T-helper 2 cell treated with Interferon-gamma antibody and Interleukin-4, amounts not matched to agents 5 μg/mL and 100 μg/mL, for 36 hours (primary cell): ENCODE data around the gene KCND3.

ENCODE experiments used
- DNase-seq: peaks from one replicate; pipeline ENCODE4 v3.0.0; 2021; ENCODE audit warnings: low spot score
- H3K27ac Mint-ChIP-seq: one replicate; pipeline ENCODE4 v1.8.0; 2021; ENCODE audit warnings: mild to moderate bottlenecking, mixed read lengths
- H3K27me3 Mint-ChIP-seq: one replicate; pipeline ENCODE4 v1.8.0; 2021; ENCODE audit warnings: low read depth, mixed read lengths
- H3K36me3 Mint-ChIP-seq: one replicate; pipeline ENCODE4 v1.8.0; 2021; ENCODE audit warnings: low read depth, mixed read lengths
- H3K4me1 Mint-ChIP-seq: one replicate; pipeline ENCODE4 v1.8.0; 2021; ENCODE audit warnings: low read depth, mixed read lengths
- H3K4me3 Mint-ChIP-seq: one replicate; pipeline ENCODE4 v1.8.0; 2022; ENCODE audit warnings: mild to moderate bottlenecking, moderate library complexity, mixed read lengths
- H3K9me3 Mint-ChIP-seq: one replicate; pipeline ENCODE4 v1.8.0; 2021; ENCODE audit warnings: mixed read lengths

The KCND3 gene

DNA sequence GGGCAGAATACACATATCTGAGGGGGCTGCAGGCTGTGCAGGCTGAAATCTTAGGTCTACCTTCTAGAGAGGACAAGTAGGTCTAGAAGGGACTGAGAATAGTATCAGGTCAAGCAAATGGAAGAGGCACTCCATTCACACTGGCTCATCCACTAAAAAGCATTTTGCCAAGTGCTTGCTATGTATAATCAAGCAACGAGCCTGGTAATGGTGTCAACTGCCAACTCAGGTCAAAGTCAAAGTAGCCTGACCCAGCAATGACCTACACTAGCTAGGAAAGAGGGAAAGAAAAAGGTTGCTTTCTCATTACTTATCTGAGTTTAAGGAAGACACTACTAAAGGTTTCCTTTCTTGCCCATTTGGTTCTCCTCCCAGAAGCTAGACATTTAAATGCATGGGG lies 10.8 kb downstream of the KCND3 start:
- Mint-ChIP-seq H3K27ac (no peak overlapping the region), H3K4me3 (no peak overlapping the region), H3K4me1 (no peaks in the 10 kb centered on the region), H3K9me3 (no peaks in the 10 kb centered on the region), H3K36me3 (no peaks in the 10 kb centered on the region), H3K27me3 (peaks cover 11% of the 10 kb centered on the region)
- DNase-seq: no peak

DNA sequence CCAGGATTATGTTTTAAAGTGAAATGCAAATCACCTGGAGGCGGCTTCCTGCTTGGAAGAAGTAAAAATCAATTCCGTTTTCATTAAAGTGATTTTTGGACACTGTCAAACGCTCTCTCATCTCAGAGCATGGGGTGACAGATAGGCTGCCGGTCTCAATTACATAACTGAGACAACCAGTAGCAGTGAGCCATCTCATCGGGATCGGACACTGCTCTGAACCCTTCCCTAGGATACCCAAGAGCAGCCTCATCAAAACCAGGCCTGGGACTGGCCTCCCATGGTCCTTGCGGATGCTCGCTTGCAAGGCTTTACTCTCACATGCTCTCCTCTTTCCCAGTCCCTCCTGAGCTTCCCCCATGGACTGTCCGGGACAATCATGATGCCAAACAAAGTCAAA lies 12.1 kb downstream of the KCND3 start:
- peaks cover 15% of the 10 kb centered on the region for H3K27me3 Mint-ChIP-seq

GRCh38 chr1:111976842-111977241 lies 12.6 kb downstream of the KCND3 start:
- Mint-ChIP-seq H3K9me3 (no peaks in the 10 kb centered on the region), H3K4me1 (no peaks in the 10 kb centered on the region), H3K4me3 (no peak overlapping the region), H3K36me3 (no peaks in the 10 kb centered on the region), H3K27ac (no peak overlapping the region), H3K27me3 (peaks cover 15% of the 10 kb centered on the region)
- DNase-seq: no peak

More for the DNA sequence above, 12.1 kb downstream of the KCND3 start:
- Mint-ChIP-seq H3K4me1 (no peaks in the 10 kb centered on the region), H3K36me3 (no peaks in the 10 kb centered on the region), H3K4me3 (no peak overlapping the region), H3K27ac (no peak overlapping the region), H3K9me3 (no peaks in the 10 kb centered on the region)
- DNase-seq: no peak

DNA sequence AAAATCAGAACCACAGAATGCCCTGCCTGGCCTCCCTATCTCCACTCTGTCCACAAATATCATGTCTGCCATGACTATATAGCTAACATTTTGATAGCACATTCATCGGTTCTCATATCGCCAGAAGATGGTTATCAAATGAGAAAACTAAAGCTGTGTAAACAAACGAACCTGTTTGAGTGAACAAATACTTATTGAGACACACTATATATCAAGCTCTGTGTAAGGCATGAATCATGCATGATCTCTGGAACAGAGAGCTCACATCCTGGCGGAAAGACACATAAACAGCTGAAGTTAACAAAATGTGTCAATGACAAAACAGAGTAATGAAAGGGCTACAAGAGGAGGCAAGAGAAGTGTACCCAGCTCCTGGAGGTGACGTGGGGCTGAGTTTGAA lies 13.1 kb downstream of the KCND3 start:
- Mint-ChIP-seq H3K9me3 (no peaks in the 10 kb centered on the region), H3K27ac (no peak overlapping the region), H3K27me3 (peaks cover 18% of the 10 kb centered on the region), H3K4me3 (no peak overlapping the region), H3K36me3 (no peaks in the 10 kb centered on the region), H3K4me1 (no peaks in the 10 kb centered on the region)
- DNase-seq: no peak

GRCh38 chr1:111973150-111973790 lies 16.2 kb downstream of the KCND3 start:
- DNase-seq: no peak
- Mint-ChIP-seq H3K27ac (no peak overlapping the region), H3K27me3 (peaks cover 34% of the 10 kb centered on the region), H3K9me3 (no peaks in the 10 kb centered on the region), H3K4me3 (no peak overlapping the region), H3K4me1 (no peaks in the 10 kb centered on the region), H3K36me3 (no peaks in the 10 kb centered on the region)

DNA sequence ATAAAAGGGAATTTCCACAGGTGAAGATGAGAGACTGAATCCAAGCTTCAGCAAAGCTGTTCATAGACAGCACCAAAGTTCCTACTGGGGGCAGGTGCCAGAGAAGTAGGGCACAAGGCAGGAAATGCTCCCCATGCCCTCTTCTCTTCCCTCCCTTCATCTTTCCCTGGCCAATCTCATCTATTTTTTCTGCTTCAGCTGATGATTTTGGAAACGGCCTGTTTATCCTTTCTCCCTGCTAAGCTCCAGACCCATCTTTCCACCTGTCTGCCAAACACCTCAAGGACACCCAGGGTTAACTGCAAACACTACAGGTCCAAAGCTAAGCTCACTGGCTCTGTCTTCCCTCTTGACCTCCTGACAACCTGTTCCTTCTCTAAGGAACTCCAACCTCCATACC lies 18.1 kb downstream of the KCND3 start:
- no peaks in the 10 kb centered on the region for H3K9me3 Mint-ChIP-seq
- H3K27me3 Mint-ChIP-seq: peaks cover 38% of the 10 kb centered on the region

GRCh38 chr1:111968511-111968910 lies 21.0 kb downstream of the KCND3 start:
- H3K27me3 Mint-ChIP-seq: peaks cover 40% of the 10 kb centered on the region
- no peak for DNase-seq
- H3K4me3 Mint-ChIP-seq: no peak overlapping the region
- no peak overlapping the region for H3K27ac Mint-ChIP-seq
- H3K4me1 Mint-ChIP-seq: no peaks in the 10 kb centered on the region
- H3K9me3 Mint-ChIP-seq: no peaks in the 10 kb centered on the region
- no peaks in the 10 kb centered on the region for H3K36me3 Mint-ChIP-seq

More for the DNA sequence above, 18.1 kb downstream of the KCND3 start:
- H3K27ac Mint-ChIP-seq: no peak overlapping the region
- DNase-seq: no peak
- H3K4me3 Mint-ChIP-seq: no peak overlapping the region
- no peaks in the 10 kb centered on the region for H3K36me3 Mint-ChIP-seq
- no peaks in the 10 kb centered on the region for H3K4me1 Mint-ChIP-seq

DNA sequence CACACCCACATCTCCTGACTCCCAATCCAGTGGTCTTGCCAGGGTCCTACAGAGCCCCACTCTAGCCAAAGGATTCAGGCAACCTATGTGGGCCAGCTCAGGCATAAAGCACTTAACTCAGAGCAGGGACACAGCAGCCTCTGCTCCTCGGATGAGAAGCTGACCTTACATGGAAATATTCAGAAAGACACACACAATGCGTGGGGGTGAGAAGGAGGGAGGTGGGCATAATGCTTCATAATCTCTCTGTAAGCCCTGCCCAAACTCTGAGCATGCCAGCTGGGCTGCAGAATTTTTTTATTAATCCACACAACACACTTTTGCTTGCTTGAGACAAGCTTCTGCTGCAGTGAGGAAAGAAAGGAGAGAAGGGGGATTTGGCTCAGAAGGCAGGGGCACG lies 21.6 kb downstream of the KCND3 start:
- H3K4me3 Mint-ChIP-seq: no peak overlapping the region
- peaks cover 43% of the 10 kb centered on the region for H3K27me3 Mint-ChIP-seq
- no peaks in the 10 kb centered on the region for H3K4me1 Mint-ChIP-seq
- no peak for DNase-seq
- no peaks in the 10 kb centered on the region for H3K36me3 Mint-ChIP-seq
- no peaks in the 10 kb centered on the region for H3K9me3 Mint-ChIP-seq
- no peak overlapping the region for H3K27ac Mint-ChIP-seq

DNA sequence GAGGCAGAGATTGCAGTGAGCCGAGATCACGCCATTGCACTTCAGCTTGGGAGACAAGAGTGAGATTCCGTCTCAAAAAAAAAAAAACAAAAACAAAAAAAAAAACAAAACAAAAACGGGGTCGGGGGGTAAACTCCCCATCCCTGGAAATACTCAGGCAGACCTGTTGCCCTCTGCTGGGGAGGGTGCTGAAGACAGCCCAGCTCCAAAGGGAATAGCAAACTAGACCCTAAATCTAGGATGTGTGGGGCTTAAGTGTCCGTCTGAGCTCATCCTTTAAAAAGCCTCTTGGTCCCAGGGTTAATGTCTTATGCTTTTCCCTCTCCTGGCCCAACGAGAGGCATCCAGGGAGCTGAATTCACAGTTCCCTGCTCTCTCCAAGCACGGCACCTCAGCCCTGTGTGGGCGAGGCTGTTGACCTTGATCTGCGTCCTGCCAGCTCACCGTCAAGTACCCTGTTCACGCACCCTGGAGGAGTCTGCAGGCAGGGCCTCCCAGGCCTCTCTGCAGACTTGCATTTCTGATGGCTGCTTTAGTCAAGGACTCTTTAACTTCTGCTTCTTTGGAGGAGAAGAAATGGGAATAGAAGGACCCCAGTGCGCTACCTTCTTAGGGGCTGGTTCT lies 22.3 kb downstream of the KCND3 start:
- H3K4me1 Mint-ChIP-seq: no peaks in the 10 kb centered on the region

DNA sequence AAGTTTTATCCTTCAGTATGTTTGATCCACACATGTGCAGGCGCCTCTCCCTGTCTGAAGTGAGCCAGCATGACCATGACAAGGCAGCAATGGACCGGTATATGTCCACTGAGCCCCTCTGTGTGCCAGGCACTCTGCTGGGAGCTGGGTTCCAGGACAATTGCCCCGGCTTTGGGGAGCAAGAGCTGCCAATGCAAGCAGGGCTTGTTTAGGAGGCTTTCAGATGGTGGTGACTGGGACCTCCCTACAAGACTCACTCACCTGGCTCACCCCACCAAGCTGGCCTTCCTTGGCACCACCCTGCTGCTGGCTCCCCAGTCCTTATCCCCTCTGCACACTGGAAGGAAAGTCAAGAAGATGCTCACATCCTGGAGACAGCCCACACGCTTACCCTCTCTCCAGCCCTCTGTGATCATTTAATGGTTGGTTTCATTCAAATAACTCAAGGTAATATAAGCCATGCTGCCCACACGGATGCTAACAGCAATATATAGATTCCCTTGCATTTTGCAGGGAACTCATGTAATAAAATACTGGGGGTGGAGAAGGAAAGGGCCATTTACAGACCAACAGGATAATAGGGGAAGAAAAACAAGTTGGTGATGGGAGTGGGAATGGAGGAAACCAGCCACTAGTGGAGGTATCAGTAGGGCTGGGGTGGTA lies 23.6 kb downstream of the KCND3 start:
- Mint-ChIP-seq H3K27me3 (peaks cover 35% of the 10 kb centered on the region), H3K4me1 (no peaks in the 10 kb centered on the region), H3K9me3 (no peaks in the 10 kb centered on the region), H3K4me3 (no peak overlapping the region), H3K36me3 (no peaks in the 10 kb centered on the region), H3K27ac (no peak overlapping the region)
- DNase-seq: no peak

More for the DNA sequence above, 22.3 kb downstream of the KCND3 start:
- Mint-ChIP-seq H3K27me3 (peaks cover 38% of the 10 kb centered on the region), H3K4me3 (no peak overlapping the region), H3K36me3 (no peaks in the 10 kb centered on the region), H3K27ac (no peak overlapping the region), H3K9me3 (no peaks in the 10 kb centered on the region)
- DNase-seq: no peak

GRCh38 chr1:111963985-111964738 lies 25.3 kb downstream of the KCND3 start:
- Mint-ChIP-seq H3K4me1 (no peaks in the 10 kb centered on the region), H3K27me3 (peaks cover 23% of the 10 kb centered on the region), H3K4me3 (no peak overlapping the region), H3K27ac (no peak overlapping the region), H3K36me3 (no peaks in the 10 kb centered on the region), H3K9me3 (no peaks in the 10 kb centered on the region)
- no peak for DNase-seq

- peaks cover 14% of the 10 kb centered on the region for H3K27me3 Mint-ChIP-seq
- no peaks in the 10 kb centered on the region for H3K36me3 Mint-ChIP-seq
- no peak for DNase-seq
- H3K4me3 Mint-ChIP-seq: no peak overlapping the region
- H3K27ac Mint-ChIP-seq: no peak overlapping the region
- no peaks in the 10 kb centered on the region for H3K9me3 Mint-ChIP-seq
- no peaks in the 10 kb centered on the region for H3K4me1 Mint-ChIP-seq
Observed at GRCh38 chr1:111961773-111962565, 27.5 kb downstream of the KCND3 start.

DNA sequence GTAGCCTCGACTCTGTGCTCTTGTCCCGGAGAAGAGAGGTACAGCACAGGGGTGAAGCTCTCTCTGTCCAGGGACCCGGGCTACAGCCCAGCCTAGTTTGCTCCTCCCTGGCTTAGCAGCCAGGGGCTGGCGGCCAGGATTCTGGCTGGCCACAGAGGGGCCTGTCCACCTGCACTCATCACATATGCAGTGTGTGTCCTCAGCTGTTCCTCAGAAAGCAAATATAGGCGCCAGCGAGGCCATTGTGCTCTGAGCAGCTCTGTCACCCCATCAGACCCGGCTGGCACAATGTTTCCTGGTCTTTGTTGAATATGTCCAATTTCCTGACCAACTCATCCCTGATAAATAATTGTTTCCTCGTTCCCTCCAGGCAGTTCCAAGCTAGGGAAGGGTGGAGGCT lies 28.5 kb downstream of the KCND3 start:
- no peaks in the 10 kb centered on the region for H3K4me1 Mint-ChIP-seq
- peaks cover 15% of the 10 kb centered on the region for H3K27me3 Mint-ChIP-seq
- no peaks in the 10 kb centered on the region for H3K9me3 Mint-ChIP-seq
- no peak for DNase-seq
- no peaks in the 10 kb centered on the region for H3K36me3 Mint-ChIP-seq
- H3K27ac Mint-ChIP-seq: no peak overlapping the region
- H3K4me3 Mint-ChIP-seq: no peak overlapping the region
